GM18502 (cell line): ENCODE data around the gene RUSC2.
"Not testable (repeated sequence)": the region's sequence is repeated elsewhere in the genome, so short reads cannot be mapped to it uniquely, and the experiment has no call there.

ENCODE experiments used
- ATAC-seq: cut with Tn5 transposase; IDR thresholded peaks from one replicate; pipeline ENCODE4 v1.9.1; 2021; ENCODE audit warnings: mild to moderate bottlenecking; ENCODE audit not compliant: unreplicated experiment, poor library complexity

RUSC2 gene

GRCh38 chr9:35519692-35520363 is 29.9 kb downstream of the RUSC2 start:
- no peak for ATAC-seq

- no peak for ATAC-seq
Observed at GRCh38 chr9:35520364-35520710, 30.4 kb downstream of the RUSC2 start.

GRCh38 chr9:35521708-35522107 is 31.8 kb downstream of the RUSC2 start:
- ATAC-seq = no peak

GRCh38 chr9:35522187-35522586 is 32.3 kb downstream of the RUSC2 start:
- no peak for ATAC-seq

GRCh38 chr9:35522700-35523099 is 32.8 kb downstream of the RUSC2 start:
- ATAC-seq = no peak

- not testable (repeated sequence) for ATAC-seq
Observed at GRCh38 chr9:35523556-35523955, 33.6 kb downstream of the RUSC2 start.

GRCh38 chr9:35526087-35526801 is 36.3 kb downstream of the RUSC2 start:
- ATAC-seq = no peak

GRCh38 chr9:35529161-35529823 is 39.4 kb downstream of the RUSC2 start:
- ATAC-seq = no peak

GRCh38 chr9:35533398-35533797 is 43.5 kb downstream of the RUSC2 start:
- ATAC-seq = no peak

GRCh38 chr9:35534921-35535320 is 45.0 kb downstream of the RUSC2 start:
- ATAC-seq = not testable (repeated sequence)

- no peak for ATAC-seq
Observed at GRCh38 chr9:35537913-35538312, 48.0 kb downstream of the RUSC2 start.

- no peak for ATAC-seq
Observed at GRCh38 chr9:35538361-35539234, 48.7 kb downstream of the RUSC2 start.
